Endodermal cell (in vitro differentiated cells): Measurements from ENCODE around the gene FASTKD3. TPM values are rescaled to one million over a fixed set of nuclear protein-coding genes. Genes with fewer than 3 reads are reported as not detected.
A peak's percentile ranks its signal among the peaks of the same experiment; 100 is the strongest.

Experiments
- DNase-seq: peaks from one replicate; pipeline ENCODE4 v3.0.0-alpha.2; 2017
- H3K27ac ChIP-seq: 2 replicates; pipeline ENCODE4 v1.5.1; 2013; ENCODE audit warnings: mild to moderate bottlenecking, low read depth, low read length, moderate library complexity
- H3K27me3 ChIP-seq: 2 replicates; pipeline ENCODE4 v1.6.1; 2013; ENCODE audit warnings: mild to moderate bottlenecking, low read length, moderate library complexity; ENCODE audit not compliant: insufficient read depth, control insufficient read depth, poor library complexity, severe bottlenecking
- H3K36me3 ChIP-seq: 2 replicates; pipeline ENCODE4 v1.7.0; 2013; ENCODE audit warnings: mild to moderate bottlenecking, low read length, moderate library complexity; ENCODE audit not compliant: control insufficient read depth, insufficient read depth
- H3K4me1 ChIP-seq: one replicate; pipeline ENCODE4 v1.7.0; 2013; ENCODE audit warnings: low read length; ENCODE audit not compliant: control insufficient read depth, insufficient read depth
- H3K4me3 ChIP-seq: 2 replicates; pipeline ENCODE4 v1.5.1; 2013; ENCODE audit warnings: mild to moderate bottlenecking, low read length, moderate library complexity
- H3K9ac ChIP-seq: 2 replicates; pipeline ENCODE4 v1.6.1; 2013; ENCODE audit warnings: mild to moderate bottlenecking, low read length, moderate library complexity; ENCODE audit not compliant: poor library complexity, severe bottlenecking; ENCODE audit errors: extremely low read depth
- H3K9me3 ChIP-seq: 2 replicates; pipeline ENCODE4 v1.6.1; 2013; ENCODE audit warnings: mild to moderate bottlenecking, low read length, moderate library complexity; ENCODE audit not compliant: control insufficient read depth
- H3K27ac Mint-ChIP-seq: 2 replicates; pipeline ENCODE4 v1.8.0; 2020; ENCODE audit warnings: mixed read lengths
- H3K27me3 Mint-ChIP-seq: 2 replicates; pipeline ENCODE4 v1.8.0; 2021; ENCODE audit warnings: mild to moderate bottlenecking, mixed read lengths; ENCODE audit not compliant: insufficient read depth
- H3K36me3 Mint-ChIP-seq: 2 replicates; pipeline ENCODE4 v1.8.0; 2020; ENCODE audit warnings: low read depth, mixed read lengths
- H3K4me1 Mint-ChIP-seq: 2 replicates; pipeline ENCODE4 v1.8.0; 2020; ENCODE audit warnings: mixed read lengths
- H3K4me3 Mint-ChIP-seq: 2 replicates; pipeline ENCODE4 v1.8.0; 2020; ENCODE audit warnings: mild to moderate bottlenecking, moderate library complexity, mixed read lengths
- H3K9me3 Mint-ChIP-seq: 2 replicates; pipeline ENCODE4 v1.8.0; 2020; ENCODE audit warnings: mild to moderate bottlenecking, mixed read lengths
- CTCF ChIP-seq: fragments of 200-600 bp; sonication (generic); conservative IDR thresholded peaks from 2 replicates; pipeline ENCODE4 v1.5.0; 2021; ENCODE audit warnings: antibody characterized with exemption, mild to moderate bottlenecking
- WGBS, 2 experiments: methylation state at CpG; one replicate each; pipeline versions ENCODE4 v1.1.5 to v1.1.7; 2013; ENCODE audit warnings: missing lambda C conversion rate in 2 of 2, mixed read lengths in 1 of 2; ENCODE audit not compliant: insufficient coverage in 1 of 2, insufficient read length in 1 of 2; 5-methylcytosine and 5-hydroxymethylcytosine counted together
- long read RNA-seq, 4 experiments: library from polyadenylated mRNA in 2 of 4; library from RNA in 1 of 4; library from capped mRNA in 1 of 4; stranded (forward) in 3 of 4; unstranded in 1 of 4; transcript quantifications; one replicate each; pipeline ENCODE4 v2.0.0, GENCODE V29; 2020 to 2021; ENCODE audit warnings: inconsistent platforms in 1 of 4
- polyA plus RNA-seq, 2 experiments: library from polyadenylated mRNA; stranded (reverse); fragments of 50-300 nt; gene quantifications; one replicate each; pipeline ENCODE4 v1.2.3, GENCODE V29; 2013
- total RNA-seq, 2 donors: library from RNA; stranded (reverse); fragmentation: NEBNext Ultra II Directional in 1 of 2; extraction: Animal tissue kit (Norgen Biotek cat#: 25700) in 1 of 2; gene quantifications; 2 replicates in 1 of 2; 3 replicates in 1 of 2; pipeline ENCODE4 v1.2.1, GENCODE V29; 2021

FASTKD3 gene
- 1 to 10 TPM; 6.6 to 8.5 TPM for total RNA-seq
- 13.6 TPM for polyA plus RNA-seq (2013, experiment 1 of 2)
- 14.4 TPM for polyA plus RNA-seq (2013, experiment 2 of 2)
- long read RNA-seq, experiment 1, partial matches to known transcripts: 4 of 6 reads
- long read RNA-seq, experiment 1, other reads (novel, unspliced or antisense): 0 of 6 reads
- long read RNA-seq, experiment 2, transcript FASTKD3-201 (7 exons, 2,402 nt): major isoform, 7 of 16 reads
- long read RNA-seq, experiment 2, partial matches to known transcripts: 4 of 16 reads
- long read RNA-seq, experiment 2, other reads (novel, unspliced or antisense): 3 of 16 reads
- long read RNA-seq, experiment 3, transcript FASTKD3-201 (7 exons, 2,402 nt): major isoform, 11 of 35 reads
- long read RNA-seq, experiment 3, partial matches to known transcripts: 5 of 35 reads
- long read RNA-seq, experiment 3, other reads (novel, unspliced or antisense): 15 of 35 reads
- long read RNA-seq, experiment 4, transcript FASTKD3-201 (7 exons, 2,402 nt): major isoform, 5 of 12 reads
- long read RNA-seq, experiment 4, partial matches to known transcripts: 3 of 12 reads
- long read RNA-seq, experiment 4, other reads (novel, unspliced or antisense): 3 of 12 reads

GRCh38 chr5:7868773-7869473, at the start of gene FASTKD3, which contains the start of gene MTRR:
Gene FASTKD3 (minus strand): TSS chr5:7869031. CDS start chr5:7868083, 948 bp downstream.
Gene MTRR (plus strand): TSS chr5:7869148. CDS start chr5:7870795, 1,647 bp downstream.
- H3K27me3 ChIP-seq: no peaks in the 10 kb centered on the region
- H3K4me3 ChIP-seq: peak within 1 kb of the TSS; percentile 85
- 0% methylated on average over 47 to 83 of the region's 83 CpGs for WGBS, 2 experiments
- peak; percentile 95 for DNase-seq
- Mint-ChIP-seq H3K36me3 (peaks cover 2% of the 10 kb centered on the region), H3K27ac (peak within 1 kb of the TSS; percentile 65), H3K27me3 (no peaks in the 10 kb centered on the region), H3K4me1 (peaks cover 14% of the 10 kb centered on the region), H3K9me3 (no peaks in the 10 kb centered on the region), H3K4me3 (peak within 1 kb of the TSS; percentile 84)
- H3K27ac ChIP-seq: no peak within 1 kb of the TSS
- no peaks in the 10 kb centered on the region for H3K9me3 ChIP-seq
- H3K36me3 ChIP-seq: peaks cover 15% of the 10 kb centered on the region
- H3K4me1 ChIP-seq: peaks cover 7% of the 10 kb centered on the region
- TF ChIP-seq CTCF: no peak
- peak within 1 kb of the TSS; percentile 59 for H3K9ac ChIP-seq

- peaks cover 4% of the 10 kb centered on the region for H3K36me3 Mint-ChIP-seq
- Histone ChIP-seq H3K36me3 (no peaks in the 10 kb centered on the region), H3K27me3 (no peaks in the 10 kb centered on the region), H3K4me3 (no peak overlapping the region), H3K9me3 (no peaks in the 10 kb centered on the region), H3K9ac (no peak overlapping the region), H3K4me1 (no peaks in the 10 kb centered on the region), H3K27ac (no peak overlapping the region)
- no peak for TF ChIP-seq CTCF
- WGBS, 2 experiments: 52 to 68% methylated on average over 3 to 5 of the region's 5 CpGs
- H3K27ac Mint-ChIP-seq: no peak overlapping the region
- peaks cover 1% of the 10 kb centered on the region for H3K27me3 Mint-ChIP-seq
- H3K4me3 Mint-ChIP-seq: no peak overlapping the region
- DNase-seq: no peak
- peaks cover 13% of the 10 kb centered on the region for H3K9me3 Mint-ChIP-seq
- H3K4me1 Mint-ChIP-seq: no peaks in the 10 kb centered on the region
Observed at GRCh38 chr5:7917130-7918123, 48.6 kb upstream of the FASTKD3 start.
